ENCODE data around the gene GRAP2.

The GRAP2 gene

GRCh38 chr22:39893526-39893925, 7.4 kb upstream of the GRAP2 start, which contains the start of gene ENTHD1:
ENTHD1 (minus strand) TSS chr22:39893760; CDS start chr22:39887748, 6,012 bp downstream.
- no peak within 1 kb of the TSS for H3K4me3 ChIP-seq (ENCODE audit: control insufficient read depth, low read depth, low read length)
- TF ChIP-seq CTCF (conservative IDR thresholded peaks at IDR 0.05; ENCODE audit: control insufficient read depth, insufficient read depth, low read depth, low read length), result no peak
- no peak for DNase-seq (ENCODE audit: low read depth)

DNA sequence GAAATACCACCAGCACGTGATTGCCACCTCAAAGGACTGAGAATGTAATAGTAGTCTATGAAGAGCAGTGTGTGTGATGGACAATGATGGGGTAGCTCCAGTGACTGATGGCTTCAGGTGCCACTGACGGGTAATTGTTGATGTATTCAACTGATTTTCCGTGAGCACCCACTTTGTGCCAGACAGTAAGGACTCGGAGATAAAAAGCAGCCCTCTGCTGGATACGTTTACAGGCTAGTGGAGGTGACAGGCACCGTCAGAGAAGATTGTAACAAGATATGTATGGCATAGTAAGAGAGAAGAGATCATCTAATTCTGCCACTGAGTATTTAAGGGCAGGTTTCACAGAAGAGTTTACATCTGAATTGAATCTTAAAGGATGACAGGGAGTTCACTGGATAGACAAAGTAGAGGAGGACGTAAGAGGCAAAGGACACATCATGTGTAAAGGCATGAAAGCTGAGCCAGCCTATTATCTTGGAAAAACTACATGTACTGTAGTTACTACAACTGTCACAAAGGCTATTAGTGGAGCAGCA, 6.3 kb upstream of the GRAP2 start:
- H3K4me3 ChIP-seq (ENCODE audit: control insufficient read depth, low read depth, low read length), result no peak overlapping the region
- DNase-seq (ENCODE audit: low read depth), result no peak
- TF ChIP-seq CTCF (conservative IDR thresholded peaks at IDR 0.05; ENCODE audit: control insufficient read depth, insufficient read depth, low read depth, low read length), result no peak

DNA sequence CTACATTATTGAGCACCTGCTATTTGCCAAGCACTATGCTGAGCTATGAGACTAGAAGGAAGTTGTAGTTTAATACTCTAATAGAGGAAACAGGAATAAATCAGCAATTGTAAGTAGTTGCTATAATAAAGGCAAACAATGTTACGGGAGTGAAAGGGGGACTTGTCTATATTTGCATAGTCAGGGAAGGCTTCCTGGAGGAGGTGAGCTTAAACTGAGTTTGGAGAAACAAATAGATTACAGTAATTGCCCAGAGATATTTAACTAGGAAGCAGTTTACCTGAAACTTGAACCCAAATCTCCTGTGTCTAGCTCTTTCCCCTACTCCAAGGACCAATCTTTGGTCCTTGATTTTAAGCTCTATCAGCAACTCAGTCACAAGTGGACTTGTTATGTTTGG, 5.2 kb upstream of the GRAP2 start:
- H3K4me3 ChIP-seq (ENCODE audit: control insufficient read depth, low read depth, low read length), result no peak overlapping the region
- no peak for DNase-seq (ENCODE audit: low read depth)

DNA sequence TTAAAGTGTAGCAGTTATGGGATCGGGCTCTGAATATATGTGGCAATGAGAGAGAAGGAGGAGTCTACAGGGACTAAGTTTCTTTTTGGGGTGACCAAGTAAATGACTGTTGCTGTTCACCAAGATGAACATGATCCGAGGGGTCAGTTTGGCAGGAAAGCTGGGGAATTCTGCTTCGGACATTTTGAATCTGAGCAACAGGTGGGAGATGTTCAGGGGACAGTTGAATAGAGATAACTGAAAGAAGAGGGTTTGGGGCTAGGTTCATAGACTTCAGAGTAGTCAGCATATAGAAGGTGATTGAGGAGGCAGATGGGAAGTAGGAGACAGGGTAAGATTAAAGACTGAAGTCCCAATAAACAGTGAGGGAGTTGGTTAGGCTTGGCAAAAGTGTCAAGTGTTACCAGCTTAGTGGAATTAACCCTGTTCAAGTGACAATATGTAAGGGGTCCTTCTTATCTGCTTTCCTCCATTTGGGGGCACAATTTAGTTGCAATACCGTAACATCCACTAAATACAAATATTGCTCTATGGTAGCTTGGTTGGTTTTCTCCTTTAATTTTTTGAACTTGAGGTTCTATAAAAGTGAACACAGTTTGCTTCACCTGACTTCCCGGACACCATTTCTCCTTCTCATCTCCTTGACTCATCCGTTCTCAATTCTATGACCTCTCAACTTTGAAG, 4.4 kb upstream of the GRAP2 start:
- no peak overlapping the region for H3K4me3 ChIP-seq (ENCODE audit: control insufficient read depth, low read depth, low read length)
- DNase-seq (ENCODE audit: low read depth), result no peak
- TF ChIP-seq CTCF (conservative IDR thresholded peaks at IDR 0.05; ENCODE audit: control insufficient read depth, insufficient read depth, low read depth, low read length), result no peak

More for the DNA sequence above, 5.2 kb upstream of the GRAP2 start:
- TF ChIP-seq CTCF (conservative IDR thresholded peaks at IDR 0.05; ENCODE audit: control insufficient read depth, insufficient read depth, low read depth, low read length), result no peak

DNA sequence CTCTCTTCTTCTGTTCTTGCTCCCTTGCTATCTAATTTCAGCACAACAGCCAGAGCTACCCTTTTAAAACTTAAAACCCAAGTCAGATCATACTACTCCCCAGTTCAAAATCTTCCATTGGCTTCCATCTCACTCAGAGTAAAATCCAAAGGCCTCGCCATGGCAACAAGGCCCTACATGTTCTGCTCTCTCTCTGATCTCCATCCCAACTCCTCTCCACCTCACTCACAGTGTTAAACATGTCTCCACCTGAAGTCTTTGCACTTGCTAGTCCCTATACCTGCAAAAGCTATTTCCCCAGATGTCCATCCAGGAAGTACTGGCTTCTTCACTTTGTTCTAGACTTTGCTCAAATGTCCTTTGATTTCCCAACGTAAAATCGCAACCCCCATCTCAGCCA, 3.0 kb upstream of the GRAP2 start:
- no peak for TF ChIP-seq CTCF (conservative IDR thresholded peaks at IDR 0.05; ENCODE audit: control insufficient read depth, insufficient read depth, low read depth, low read length)
- no peak for DNase-seq (ENCODE audit: low read depth)

GRCh38 chr22:39898997-39899396, 1.9 kb upstream of the GRAP2 start:
- no peak for TF ChIP-seq CTCF (conservative IDR thresholded peaks at IDR 0.05; ENCODE audit: control insufficient read depth, insufficient read depth, low read depth, low read length)

More for the DNA sequence above, 3.0 kb upstream of the GRAP2 start:
- no peak overlapping the region for H3K4me3 ChIP-seq (ENCODE audit: control insufficient read depth, low read depth, low read length)

More at GRCh38 chr22:39898997-39899396, 1.9 kb upstream of the GRAP2 start:
- H3K4me3 ChIP-seq (ENCODE audit: control insufficient read depth, low read depth, low read length), result no peak overlapping the region
- no peak for DNase-seq (ENCODE audit: low read depth)
